DOHH2 (cell line): ENCODE measurements around the gene ARL13A.

Source experiments
- H3F3A ChIP-seq: fragments of 200-600 bp; sonication (generic), shearing (Covaris generic); 2 replicates; pipeline ENCODE4 v1.6.0; 2016; ENCODE audit warnings: antibody characterized with exemption, mild to moderate bottlenecking; ENCODE audit not compliant: control insufficient read depth, insufficient read depth
- H3K27ac ChIP-seq: fragments of 200-600 bp; sonication (generic); 2 replicates; pipeline ENCODE4 v1.5.1; 2014; ENCODE audit warnings: low read depth, mild to moderate bottlenecking, low read length, moderate library complexity
- H3K27me3 ChIP-seq: fragments of 200-600 bp; sonication (generic); 2 replicates; pipeline ENCODE4 v1.6.1; 2014; ENCODE audit warnings: mild to moderate bottlenecking, low read length, mixed read lengths; ENCODE audit not compliant: control insufficient read depth
- H3K36me3 ChIP-seq: fragments of 200-600 bp; sonication (generic); 2 replicates; pipeline ENCODE4 v1.6.1; 2014; ENCODE audit warnings: mild to moderate bottlenecking, low read length, moderate library complexity, mixed read lengths; ENCODE audit not compliant: control insufficient read depth
- H3K4me1 ChIP-seq: fragments of 200-600 bp; sonication (generic); 2 replicates; pipeline ENCODE4 v1.6.1; 2014; ENCODE audit warnings: mild to moderate bottlenecking, low read length, mixed read lengths; ENCODE audit not compliant: control insufficient read depth
- H3K4me2 ChIP-seq: fragments of 200-600 bp; sonication (generic); 2 replicates; pipeline ENCODE4 v1.6.0; 2014; ENCODE audit warnings: mild to moderate bottlenecking, low read length, moderate library complexity
- H3K4me3 ChIP-seq: fragments of 200-600 bp; sonication (generic); 2 replicates; pipeline ENCODE4 v1.5.1; 2014; ENCODE audit warnings: mild to moderate bottlenecking, low read length, mixed read lengths
- H3K79me2 ChIP-seq: fragments of 200-600 bp; sonication (generic); 2 replicates; pipeline ENCODE4 v1.6.1; 2014; ENCODE audit warnings: mild to moderate bottlenecking, low read length, mixed read lengths; ENCODE audit not compliant: control insufficient read depth
- H3K9me2 ChIP-seq: fragments of 200-600 bp; sonication (generic); replicated peaks from 2 replicates; pipeline ENCODE4 v1.6.1; 2014; ENCODE audit warnings: mild to moderate bottlenecking, low read length, mixed read lengths; ENCODE audit not compliant: control insufficient read depth
- H3K9me3 ChIP-seq: fragments of 200-600 bp; sonication (generic); 2 replicates; pipeline ENCODE4 v1.6.1; 2014; ENCODE audit warnings: antibody characterized with exemption, low read length, mixed read lengths; ENCODE audit not compliant: control insufficient read depth, insufficient read depth
- H4K20me1 ChIP-seq: fragments of 200-600 bp; sonication (generic); 2 replicates; pipeline ENCODE4 v1.6.0; 2014; ENCODE audit warnings: low read depth, mild to moderate bottlenecking, antibody characterized with exemption, low read length, moderate library complexity; ENCODE audit not compliant: control insufficient read depth, insufficient read depth
- EZH2phosphoT487 ChIP-seq: fragments of 200-600 bp; sonication (generic); IDR thresholded peaks from 2 replicates; pipeline ENCODE4 v1.6.1; 2017; ENCODE audit warnings: borderline replicate concordance, mild to moderate bottlenecking, antibody characterized with exemption, low read length, moderate library complexity, mixed read lengths
- TF ChIP-seq, protein P1 (sequence below): fragments of 200-600 bp; sonication (generic); IDR thresholded peaks from one replicate; pipeline ENCODE4 v1.5.1; 2014; ENCODE audit warnings: antibody characterized with exemption, mild to moderate bottlenecking, low read depth, low read length; ENCODE audit not compliant: poor library complexity, severe bottlenecking

Gene ARL13A

DNA sequence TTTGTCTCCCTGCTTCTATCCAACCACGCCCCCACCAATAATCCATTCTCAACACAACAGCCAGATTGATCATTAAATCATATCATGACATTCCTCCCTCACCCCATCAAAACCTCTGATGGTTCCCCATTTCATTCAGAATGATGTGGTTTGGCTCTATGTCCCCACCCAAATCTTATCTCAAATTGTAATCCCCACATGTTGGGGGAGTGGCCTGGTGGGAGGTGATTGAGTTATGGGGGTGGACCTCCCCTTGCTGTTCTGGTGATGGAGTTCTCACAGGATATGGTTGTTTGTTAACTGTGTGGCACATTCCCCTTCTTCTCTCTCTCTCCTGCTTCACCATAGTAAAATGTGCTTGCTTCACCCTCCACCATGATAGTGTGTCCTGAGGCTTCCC lies 59.1 kb downstream of the ARL13A start:
- TF ChIP-seq EZH2phosphoT487, result no peak
- TF ChIP-seq, protein P1, sequence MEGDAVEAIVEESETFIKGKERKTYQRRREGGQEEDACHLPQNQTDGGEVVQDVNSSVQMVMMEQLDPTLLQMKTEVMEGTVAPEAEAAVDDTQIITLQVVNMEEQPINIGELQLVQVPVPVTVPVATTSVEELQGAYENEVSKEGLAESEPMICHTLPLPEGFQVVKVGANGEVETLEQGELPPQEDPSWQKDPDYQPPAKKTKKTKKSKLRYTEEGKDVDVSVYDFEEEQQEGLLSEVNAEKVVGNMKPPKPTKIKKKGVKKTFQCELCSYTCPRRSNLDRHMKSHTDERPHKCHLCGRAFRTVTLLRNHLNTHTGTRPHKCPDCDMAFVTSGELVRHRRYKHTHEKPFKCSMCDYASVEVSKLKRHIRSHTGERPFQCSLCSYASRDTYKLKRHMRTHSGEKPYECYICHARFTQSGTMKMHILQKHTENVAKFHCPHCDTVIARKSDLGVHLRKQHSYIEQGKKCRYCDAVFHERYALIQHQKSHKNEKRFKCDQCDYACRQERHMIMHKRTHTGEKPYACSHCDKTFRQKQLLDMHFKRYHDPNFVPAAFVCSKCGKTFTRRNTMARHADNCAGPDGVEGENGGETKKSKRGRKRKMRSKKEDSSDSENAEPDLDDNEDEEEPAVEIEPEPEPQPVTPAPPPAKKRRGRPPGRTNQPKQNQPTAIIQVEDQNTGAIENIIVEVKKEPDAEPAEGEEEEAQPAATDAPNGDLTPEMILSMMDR, result no peak
- Histone ChIP-seq H3K27ac (no peak overlapping the region), H4K20me1 (no peaks in the 10 kb centered on the region), H3F3A (no peaks in the 10 kb centered on the region), H3K36me3 (no peaks in the 10 kb centered on the region), H3K9me3 (no peaks in the 10 kb centered on the region), H3K27me3 (no peaks in the 10 kb centered on the region), H3K4me1 (no peaks in the 10 kb centered on the region), H3K4me2 (no peak overlapping the region), H3K4me3 (no peak overlapping the region), H3K9me2 (no peaks in the 10 kb centered on the region), H3K79me2 (no peaks in the 10 kb centered on the region)

GRCh38 chrX:101029665-101030064 lies 60.2 kb downstream of the ARL13A start:
- TF ChIP-seq, protein P1, result no peak
- TF ChIP-seq EZH2phosphoT487, result no peak
- H3K36me3 ChIP-seq, result no peaks in the 10 kb centered on the region
- no peaks in the 10 kb centered on the region for H3K9me2 ChIP-seq

GRCh38 chrX:101037231-101037630 lies 67.7 kb downstream of the ARL13A start:
- Histone ChIP-seq H3F3A (no peaks in the 10 kb centered on the region), H3K27me3 (no peaks in the 10 kb centered on the region)

More at GRCh38 chrX:101029665-101030064, 60.2 kb downstream of the ARL13A start:
- Histone ChIP-seq H3K4me2 (no peak overlapping the region), H3K4me3 (no peak overlapping the region), H3K4me1 (no peaks in the 10 kb centered on the region), H3K27me3 (no peaks in the 10 kb centered on the region), H3K79me2 (no peaks in the 10 kb centered on the region), H3K27ac (no peak overlapping the region), H4K20me1 (no peaks in the 10 kb centered on the region), H3K9me3 (no peaks in the 10 kb centered on the region), H3F3A (no peaks in the 10 kb centered on the region)

More at GRCh38 chrX:101037231-101037630, 67.7 kb downstream of the ARL13A start:
- H3K4me2 ChIP-seq, result no peak overlapping the region
- TF ChIP-seq EZH2phosphoT487, result no peak
- TF ChIP-seq, protein P1, result no peak
- H3K4me1 ChIP-seq, result no peaks in the 10 kb centered on the region
- H3K36me3 ChIP-seq, result peaks cover 19% of the 10 kb centered on the region
- H4K20me1 ChIP-seq, result no peaks in the 10 kb centered on the region
- no peaks in the 10 kb centered on the region for H3K9me2 ChIP-seq
- no peaks in the 10 kb centered on the region for H3K9me3 ChIP-seq
- no peaks in the 10 kb centered on the region for H3K79me2 ChIP-seq
- no peak overlapping the region for H3K4me3 ChIP-seq
- no peak overlapping the region for H3K27ac ChIP-seq
